VCaP (cell line): ENCODE results near the gene MPIG6B.

Experiments
- H3K27ac ChIP-seq: fragments of 450-650 bp; 2 replicates; pipeline ENCODE4 v1.5.1; 2017
- CTCF ChIP-seq: fragments of 450-650 bp; conservative IDR thresholded peaks from 2 replicates; pipeline ENCODE4 v1.5.1; 2017; ENCODE audit warnings: mild to moderate bottlenecking, moderate library complexity

The MPIG6B gene

GRCh38 chr6:31768363-31769257, 45.4 kb downstream of the MPIG6B start:
- TF ChIP-seq CTCF = no peak
- H3K27ac ChIP-seq = no peak overlapping the region

DNA sequence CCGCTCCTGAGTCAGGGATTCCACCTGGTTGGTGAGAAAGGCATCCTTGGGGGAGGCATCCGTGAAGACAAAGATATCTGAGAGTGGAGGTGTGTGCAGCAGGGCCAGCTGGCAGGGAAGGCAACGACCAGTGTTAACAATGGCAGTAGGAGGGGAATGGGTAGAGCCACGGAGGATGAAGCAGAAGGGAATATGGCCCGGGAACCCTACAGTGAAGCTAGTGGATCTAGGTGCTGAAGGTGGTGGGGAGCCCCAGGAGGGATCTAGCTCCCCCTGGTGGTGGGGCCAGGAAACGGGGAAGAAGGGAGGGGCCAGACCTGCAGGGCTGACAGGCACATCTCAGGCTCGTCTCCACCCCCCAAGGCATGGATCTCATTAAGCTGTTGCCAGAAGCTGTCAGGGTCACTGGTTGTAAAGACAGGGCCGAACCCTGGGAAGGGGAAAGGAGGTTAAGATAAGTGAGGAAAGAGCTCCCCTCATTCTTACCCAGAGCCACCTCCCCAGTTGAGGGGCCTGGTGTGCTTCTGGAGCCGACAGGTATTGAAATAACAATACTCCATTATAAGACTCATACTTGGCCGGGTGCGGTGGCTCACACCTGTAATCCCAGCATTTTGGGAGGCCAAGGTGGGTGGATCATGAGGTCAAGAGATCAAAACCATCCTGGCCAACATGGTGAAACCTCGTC, 46.7 kb downstream of the MPIG6B start:
- TF ChIP-seq CTCF = peak; percentile 86
- no peak overlapping the region for H3K27ac ChIP-seq

GRCh38 chr6:31770860-31771259, 47.7 kb downstream of the MPIG6B start:
- no peak for TF ChIP-seq CTCF
- no peak overlapping the region for H3K27ac ChIP-seq

DNA sequence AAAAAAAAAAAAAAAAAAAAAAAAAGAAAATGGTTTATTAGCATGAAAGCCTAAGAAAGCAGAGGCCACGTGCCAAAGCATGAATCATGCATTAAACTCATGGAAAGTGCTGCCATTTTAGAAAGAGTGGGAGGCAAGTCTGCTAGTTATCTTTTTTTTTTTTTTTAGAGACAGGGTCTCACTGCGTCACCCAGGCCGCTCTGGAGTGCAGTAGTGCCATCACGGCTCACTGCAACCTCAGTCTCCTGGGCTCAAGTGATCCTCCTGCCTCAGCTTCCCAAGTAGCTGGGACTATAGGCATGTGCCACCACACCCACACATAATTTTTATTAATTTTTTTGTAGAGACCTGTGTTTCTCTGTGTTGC, 48.8 kb downstream of the MPIG6B start:
- no peak for TF ChIP-seq CTCF
- H3K27ac ChIP-seq = no peak overlapping the region

DNA sequence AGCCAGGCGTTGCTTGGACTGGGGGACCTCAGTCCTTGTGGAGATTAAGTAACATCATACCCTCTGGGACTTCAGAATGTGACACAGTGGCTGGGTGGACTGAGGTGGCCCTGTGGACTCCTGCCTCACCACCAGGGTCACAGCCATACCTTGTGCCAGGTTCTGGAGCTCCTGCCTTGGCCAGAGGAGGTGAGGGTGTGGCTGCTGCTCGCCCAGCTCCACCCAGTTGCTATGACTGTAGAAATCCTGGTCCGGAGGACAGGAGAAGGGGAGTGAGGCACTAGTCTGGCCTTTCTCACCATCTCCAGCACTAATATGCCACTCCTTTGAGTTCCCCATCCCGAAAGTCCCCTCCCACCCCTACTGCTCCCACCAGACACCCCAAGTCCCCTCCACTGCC, 52.0 kb downstream of the MPIG6B start:
- H3K27ac ChIP-seq = no peak overlapping the region

GRCh38 chr6:31775633-31776484, 52.7 kb downstream of the MPIG6B start:
- no peak overlapping the region for H3K27ac ChIP-seq
- no peak for TF ChIP-seq CTCF

More for the DNA sequence above, 52.0 kb downstream of the MPIG6B start:
- TF ChIP-seq CTCF = no peak
